Measurements from ENCODE around the gene ETV1. TPM values are rescaled to one million over a fixed set of nuclear protein-coding genes. Genes with fewer than 3 reads are reported as not detected.

Gene ETV1
- total and polyA plus RNA-seq, 2 donors from 2014 or later = 2.0 to 28.6 TPM

- FAIRE-seq (no peak), DNase-seq (no peak)
- TF ChIP-seq CTCF (IDR thresholded peaks at IDR 0.05; ENCODE audit: borderline replicate concordance, extremely low read depth, insufficient read depth) = no peak
- Histone ChIP-seq H3K27ac (ENCODE audit: low read depth in 2 of 2, low read length in 2 of 2) (no peak overlapping the region), H3K36me3 (ENCODE audit: control insufficient read depth in 2 of 3, insufficient read depth in 3 of 3, low read length in 3 of 3) (no peaks in the 10 kb centered on the region), H3K4me1 (ENCODE audit: control insufficient read depth in 2 of 3, insufficient read depth in 2 of 3, low read depth in 1 of 3, low read length in 3 of 3) (no peaks in the 10 kb centered on the region), H3K9me3 (ENCODE audit: control insufficient read depth in 2 of 3, insufficient read depth in 1 of 3, low read length in 3 of 3) (no peaks in the 10 kb centered on the region), H3K9ac (ENCODE audit: low read length in 3 of 3) (no peak overlapping the region), H3K4me3 (ENCODE audit: low read length in 3 of 3) (no peak overlapping the region), H3K27me3 (ENCODE audit: control insufficient read depth, insufficient read depth, low read length) (no peaks in the 10 kb centered on the region)
- intact Hi-C loops (cut with DNase I) = no loop called here
These were observed 91.6 kb downstream of the ETV1 start for GRCh38 chr7:13897819-13898218.

- no peak overlapping the region for H3K4me3 ChIP-seq (ENCODE audit: low read length in 3 of 3)
- no peak overlapping the region for H3K9ac ChIP-seq (ENCODE audit: low read length in 3 of 3)
- TF ChIP-seq CTCF (IDR thresholded peaks at IDR 0.05; ENCODE audit: borderline replicate concordance, extremely low read depth, insufficient read depth) = no peak
- H3K4me1 ChIP-seq (ENCODE audit: control insufficient read depth in 2 of 3, insufficient read depth in 2 of 3, low read depth in 1 of 3, low read length in 3 of 3) = no peaks in the 10 kb centered on the region
- no peaks in the 10 kb centered on the region for H3K27me3 ChIP-seq (ENCODE audit: control insufficient read depth, insufficient read depth, low read length)
- intact Hi-C loops (cut with DNase I) = no loop called here
- DNase-seq = no peak
- no peak overlapping the region for H3K27ac ChIP-seq (ENCODE audit: low read depth in 2 of 2, low read length in 2 of 2)
- no peak for FAIRE-seq
- H3K36me3 ChIP-seq (ENCODE audit: control insufficient read depth in 2 of 3, insufficient read depth in 3 of 3, low read length in 3 of 3) = no peaks in the 10 kb centered on the region
- no peaks in the 10 kb centered on the region for H3K9me3 ChIP-seq (ENCODE audit: control insufficient read depth in 2 of 3, insufficient read depth in 1 of 3, low read length in 3 of 3)
These were observed 94.5 kb downstream of the ETV1 start for GRCh38 chr7:13894954-13895353.

GRCh38 chr7:13894377-13894776 lies 95.1 kb downstream of the ETV1 start:
- intact Hi-C loops (cut with DNase I) = no loop called here
- Histone ChIP-seq H3K9ac (ENCODE audit: low read length in 3 of 3) (no peak overlapping the region), H3K4me1 (ENCODE audit: control insufficient read depth in 2 of 3, insufficient read depth in 2 of 3, low read depth in 1 of 3, low read length in 3 of 3) (no peaks in the 10 kb centered on the region), H3K36me3 (ENCODE audit: control insufficient read depth in 2 of 3, insufficient read depth in 3 of 3, low read length in 3 of 3) (no peaks in the 10 kb centered on the region), H3K9me3 (ENCODE audit: control insufficient read depth in 2 of 3, insufficient read depth in 1 of 3, low read length in 3 of 3) (no peaks in the 10 kb centered on the region), H3K27me3 (ENCODE audit: control insufficient read depth, insufficient read depth, low read length) (no peaks in the 10 kb centered on the region), H3K4me3 (ENCODE audit: low read length in 3 of 3) (no peak overlapping the region), H3K27ac (ENCODE audit: low read depth in 2 of 2, low read length in 2 of 2) (no peak overlapping the region)
- DNase-seq (no peak), FAIRE-seq (no peak)
- no peak for TF ChIP-seq CTCF (IDR thresholded peaks at IDR 0.05; ENCODE audit: borderline replicate concordance, extremely low read depth, insufficient read depth)

GRCh38 chr7:13890793-13891192 lies 98.7 kb downstream of the ETV1 start:
- DNase-seq (no peak), FAIRE-seq (no peak)
- no peak overlapping the region for H3K4me3 ChIP-seq (ENCODE audit: low read length in 3 of 3)
- H3K9me3 ChIP-seq (ENCODE audit: control insufficient read depth in 2 of 3, insufficient read depth in 1 of 3, low read length in 3 of 3) = no peaks in the 10 kb centered on the region
- no peak for TF ChIP-seq CTCF (IDR thresholded peaks at IDR 0.05; ENCODE audit: borderline replicate concordance, extremely low read depth, insufficient read depth)
- no peaks in the 10 kb centered on the region for H3K27me3 ChIP-seq (ENCODE audit: control insufficient read depth, insufficient read depth, low read length)
- no peak overlapping the region for H3K9ac ChIP-seq (ENCODE audit: low read length in 3 of 3)
- no peaks in the 10 kb centered on the region for H3K4me1 ChIP-seq (ENCODE audit: control insufficient read depth in 2 of 3, insufficient read depth in 2 of 3, low read depth in 1 of 3, low read length in 3 of 3)
- H3K36me3 ChIP-seq (ENCODE audit: control insufficient read depth in 2 of 3, insufficient read depth in 3 of 3, low read length in 3 of 3) = no peaks in the 10 kb centered on the region
- intact Hi-C loops (cut with DNase I) = no loop called here
- H3K27ac ChIP-seq (ENCODE audit: low read depth in 2 of 2, low read length in 2 of 2) = no peak overlapping the region
